DND-41 (cell line): ENCODE data around the gene ESR2.

Experiments used
- ATAC-seq: fragments of 200-7000 bp; cut with Tn5 transposase; 3 replicates; pipeline ENCODE4 v1.9.1; 2021; ENCODE audit warnings: low read depth; ENCODE audit not compliant: insufficient read depth
- DNase-seq: peaks from one replicate; pipeline ENCODE4 v3.0.0-alpha.2; 2020
- H2AFZ ChIP-seq: 2 replicates; pipeline ENCODE4 v1.6.0; 2012; ENCODE audit warnings: low read depth, low read length
- H3K27ac ChIP-seq: 2 replicates; pipeline ENCODE4 v1.5.1; 2012; ENCODE audit warnings: low read length, inconsistent platforms
- H3K27me3 ChIP-seq: fragments of 200-600 bp; sonication (generic); 2 replicates; pipeline ENCODE4 v1.6.0; 2012; ENCODE audit warnings: low read length, mild to moderate bottlenecking, inconsistent platforms; ENCODE audit not compliant: insufficient read depth, poor library complexity
- H3K36me3 ChIP-seq: 2 replicates; pipeline ENCODE4 v1.5.1; 2012; ENCODE audit warnings: low read length, inconsistent platforms; ENCODE audit not compliant: insufficient read depth
- H3K4me1 ChIP-seq: 2 replicates; pipeline ENCODE4 v1.5.1; 2012; ENCODE audit warnings: mild to moderate bottlenecking, low read length; ENCODE audit not compliant: insufficient read depth
- H3K4me2 ChIP-seq: 2 replicates; pipeline ENCODE4 v1.6.0; 2012; ENCODE audit warnings: mild to moderate bottlenecking, moderate library complexity, low read length, inconsistent platforms; ENCODE audit not compliant: insufficient read depth
- H3K4me3 ChIP-seq, 2 experiments: fragments of 200-600 bp in 1 of 2; shearing (Covaris generic) in 1 of 2; 2 replicates each; pipeline ENCODE4 v1.5.1; 2012 to 2016; ENCODE audit warnings: inconsistent platforms in 2 of 2, low read length in 2 of 2, mild to moderate bottlenecking in 2 of 2, low read depth in 1 of 2, moderate library complexity in 1 of 2
- H3K79me2 ChIP-seq: 2 replicates; pipeline ENCODE4 v1.6.0; 2012; ENCODE audit warnings: low read length, inconsistent platforms; ENCODE audit not compliant: insufficient read depth
- H3K9ac ChIP-seq: 2 replicates; pipeline ENCODE4 v1.6.0; 2012; ENCODE audit warnings: low read depth, mild to moderate bottlenecking, inconsistent platforms, low read length, moderate library complexity
- H3K9me3 ChIP-seq: 2 replicates; pipeline ENCODE4 v1.5.1; 2012; ENCODE audit warnings: low read length, moderate library complexity, mild to moderate bottlenecking, inconsistent platforms; ENCODE audit not compliant: insufficient read depth, severe bottlenecking
- H4K20me1 ChIP-seq: 2 replicates; pipeline ENCODE4 v1.6.0; 2012; ENCODE audit warnings: low read length; ENCODE audit not compliant: insufficient read depth
- CTCF ChIP-seq: IDR thresholded peaks from 2 replicates; pipeline ENCODE4 v1.5.1; 2012; ENCODE audit warnings: borderline replicate concordance, low read length, moderate library complexity, mild to moderate bottlenecking; ENCODE audit not compliant: poor library complexity, severe bottlenecking; ENCODE audit errors: extremely low read depth
- EZH2 ChIP-seq: IDR thresholded peaks from 3 replicates; pipeline ENCODE4 v1.6.1; 2012; ENCODE audit warnings: borderline replicate concordance, low read depth, mild to moderate bottlenecking, moderate library complexity, low read length, inconsistent platforms; ENCODE audit not compliant: severe bottlenecking

ESR2 gene

GRCh38 chr14:64059454-64060198 lies 234.5 kb downstream of the ESR2 start:
- Histone ChIP-seq H3K9me3 (no peaks in the 10 kb centered on the region), H3K4me3 (no peak overlapping the region), H3K27me3 (no peaks in the 10 kb centered on the region), H2AFZ (no peak overlapping the region), H3K27ac (no peak overlapping the region), H4K20me1 (no peaks in the 10 kb centered on the region), H3K4me1 (no peaks in the 10 kb centered on the region), H3K79me2 (no peaks in the 10 kb centered on the region), H3K9ac (no peak overlapping the region), H3K36me3 (peaks cover 60% of the 10 kb centered on the region), H3K4me2 (no peak overlapping the region)
- TF ChIP-seq EZH2, result no peak
- no peak for TF ChIP-seq CTCF
- DNase-seq (no peak), ATAC-seq (no peak)

- no peak for ATAC-seq
- H3K9me3 ChIP-seq, result no peaks in the 10 kb centered on the region
- H3K4me1 ChIP-seq, result no peaks in the 10 kb centered on the region
- no peak overlapping the region for H2AFZ ChIP-seq
- no peak overlapping the region for H3K27ac ChIP-seq
- peaks cover 65% of the 10 kb centered on the region for H3K36me3 ChIP-seq
- H4K20me1 ChIP-seq, result no peaks in the 10 kb centered on the region
- no peaks in the 10 kb centered on the region for H3K27me3 ChIP-seq
- H3K4me3 ChIP-seq, result no peak overlapping the region
- H3K9ac ChIP-seq, result no peak overlapping the region
- no peak overlapping the region for H3K4me2 ChIP-seq
- no peak for DNase-seq
- H3K79me2 ChIP-seq, result no peaks in the 10 kb centered on the region
- TF ChIP-seq EZH2, result no peak
- no peak for TF ChIP-seq CTCF
Measured at GRCh38 chr14:64053694-64054669, 240.2 kb downstream of the ESR2 start.

- Histone ChIP-seq H3K4me3 (no peak overlapping the region), H3K4me2 (no peak overlapping the region), H4K20me1 (no peaks in the 10 kb centered on the region), H3K27ac (no peak overlapping the region), H3K79me2 (no peaks in the 10 kb centered on the region), H3K9me3 (no peaks in the 10 kb centered on the region), H3K36me3 (peaks cover 78% of the 10 kb centered on the region), H3K27me3 (no peaks in the 10 kb centered on the region), H3K4me1 (no peaks in the 10 kb centered on the region), H3K9ac (no peak overlapping the region), H2AFZ (no peak overlapping the region)
- no peak for ATAC-seq
- TF ChIP-seq EZH2 (no peak), CTCF (no peak)
- no peak for DNase-seq
Measured at GRCh38 chr14:64049616-64050381, 244.4 kb downstream of the ESR2 start.
